Transverse colon (tissue), 4 donors: ENCODE results near the gene ERGIC3.

ENCODE experiments used
- CTCF ChIP-seq, 5 experiments: fragments of 200-600 bp in 3 of 5; fragments of 450-650 bp in 2 of 5; sonication (generic) in 3 of 5; IDR thresholded peaks; 1 replicate in 2 of 5; 2 replicates in 3 of 5; pipeline ENCODE4 v1.5.1; 2016 to 2017; ENCODE audit warnings: antibody characterized with exemption in 5 of 5, inconsistent platforms in 3 of 5, mild to moderate bottlenecking in 2 of 5, moderate library complexity in 1 of 5
- POLR2A ChIP-seq: fragments of 450-650 bp; IDR thresholded peaks from one replicate; pipeline ENCODE4 v1.6.1; 2016; ENCODE audit warnings: antibody characterized with exemption, mild to moderate bottlenecking, moderate library complexity
- POLR2AphosphoS5 ChIP-seq, 3 donors: sonication (generic); formaldehyde crosslinking; IDR thresholded peaks; one replicate each; pipeline ENCODE4 v1.6.1; 2016; ENCODE audit warnings: antibody characterized with exemption in 3 of 3

GRCh38 chr20:35506179-35506578 is 35.7 kb upstream of the ERGIC3 start:
- TF ChIP-seq CTCF (IDR thresholded peaks at IDR 0.05) = no peak
- TF ChIP-seq POLR2AphosphoS5 (IDR thresholded peaks at IDR 0.05) = no peak
- TF ChIP-seq POLR2A = no peak
